HK-2 (cell line): Measurements from ENCODE around the gene GPRC5C.
A peak's percentile ranks its signal among the peaks of the same experiment; 100 is the strongest.
"Not testable (repeated sequence)": the region's sequence is repeated elsewhere in the genome, so short reads cannot be mapped to it uniquely, and the experiment has no call there.

Experiments used
- DNase-seq: peaks from one replicate; pipeline ENCODE4 v3.0.0-alpha.2; 2018; ENCODE audit not compliant: unreplicated experiment

Gene GPRC5C

DNA sequence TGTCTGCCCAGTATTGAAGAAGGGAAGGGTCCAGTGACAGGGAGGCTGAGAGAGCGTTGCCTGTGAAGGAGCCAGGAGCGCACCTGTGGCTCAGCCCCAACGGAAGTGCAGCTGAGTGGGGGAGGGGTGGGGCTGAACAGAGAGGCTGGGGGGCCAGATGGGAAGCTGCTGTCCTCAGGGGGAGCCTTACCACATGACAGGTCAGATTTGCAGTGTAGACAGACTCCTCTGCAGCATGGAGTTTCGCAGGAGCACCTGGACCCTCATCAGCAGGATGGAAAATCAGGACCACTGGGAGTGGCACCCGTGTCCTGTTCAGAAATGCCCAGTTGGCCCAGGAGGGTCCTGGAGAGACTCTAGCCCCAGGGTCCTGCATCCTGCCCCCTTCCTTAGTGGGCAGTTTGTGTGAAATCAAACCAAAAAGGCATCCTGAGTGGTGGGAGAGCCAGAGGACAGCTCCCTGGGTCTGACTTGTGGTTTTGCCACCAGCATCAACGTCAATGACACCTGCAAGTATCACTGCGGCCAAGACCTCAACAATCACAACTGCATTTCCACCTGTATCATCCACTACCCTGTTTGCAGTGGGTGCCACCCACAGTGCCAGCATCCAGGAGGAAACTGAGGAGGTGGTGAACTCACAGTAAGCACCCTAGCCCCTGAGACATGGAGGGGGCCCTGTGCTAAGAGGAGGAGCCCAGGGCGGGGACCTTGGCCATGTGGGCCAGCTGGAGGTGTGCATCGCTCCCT, 42.3 kb downstream of the GPRC5C start:
- no peak for DNase-seq

DNA sequence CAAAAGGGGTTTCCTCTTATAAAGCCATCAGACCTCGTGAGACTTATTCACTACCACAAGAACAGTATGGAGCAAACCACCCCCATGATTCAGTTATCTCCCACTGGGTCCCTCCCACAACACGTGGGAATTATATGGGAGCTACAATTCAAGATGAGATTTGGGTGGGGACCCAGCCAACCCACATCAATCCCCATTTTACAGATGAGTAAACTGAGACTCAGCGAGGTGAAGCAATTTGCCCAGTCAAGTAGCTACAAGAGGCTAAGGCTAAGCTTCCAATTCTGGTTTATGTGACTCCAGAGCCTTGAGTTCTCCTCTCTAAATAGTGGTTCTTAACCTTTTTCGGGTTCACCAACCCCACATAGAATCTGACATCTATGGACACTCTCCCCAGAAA, 43.3 kb downstream of the GPRC5C start:
- no peak for DNase-seq

DNA sequence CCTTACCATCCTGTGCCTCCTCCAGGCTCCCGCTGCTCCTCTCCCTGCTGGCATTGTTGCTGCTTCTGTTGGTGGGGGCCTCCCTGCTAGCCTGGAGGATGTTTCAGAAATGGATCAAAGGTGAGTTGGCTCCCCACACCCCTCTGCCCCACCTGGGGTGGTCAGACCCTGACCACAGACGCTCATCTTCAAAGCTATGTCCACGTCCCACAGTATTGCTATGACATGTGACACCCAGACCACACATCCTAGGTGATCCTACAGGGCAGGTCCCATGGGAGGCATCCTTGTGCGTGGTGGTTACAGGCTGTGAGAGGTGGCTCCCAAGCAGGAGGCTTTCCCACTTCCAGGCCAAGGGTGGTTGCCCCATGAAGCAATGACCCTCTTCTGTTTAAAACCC, 45.5 kb downstream of the GPRC5C start:
- no peak for DNase-seq

DNA sequence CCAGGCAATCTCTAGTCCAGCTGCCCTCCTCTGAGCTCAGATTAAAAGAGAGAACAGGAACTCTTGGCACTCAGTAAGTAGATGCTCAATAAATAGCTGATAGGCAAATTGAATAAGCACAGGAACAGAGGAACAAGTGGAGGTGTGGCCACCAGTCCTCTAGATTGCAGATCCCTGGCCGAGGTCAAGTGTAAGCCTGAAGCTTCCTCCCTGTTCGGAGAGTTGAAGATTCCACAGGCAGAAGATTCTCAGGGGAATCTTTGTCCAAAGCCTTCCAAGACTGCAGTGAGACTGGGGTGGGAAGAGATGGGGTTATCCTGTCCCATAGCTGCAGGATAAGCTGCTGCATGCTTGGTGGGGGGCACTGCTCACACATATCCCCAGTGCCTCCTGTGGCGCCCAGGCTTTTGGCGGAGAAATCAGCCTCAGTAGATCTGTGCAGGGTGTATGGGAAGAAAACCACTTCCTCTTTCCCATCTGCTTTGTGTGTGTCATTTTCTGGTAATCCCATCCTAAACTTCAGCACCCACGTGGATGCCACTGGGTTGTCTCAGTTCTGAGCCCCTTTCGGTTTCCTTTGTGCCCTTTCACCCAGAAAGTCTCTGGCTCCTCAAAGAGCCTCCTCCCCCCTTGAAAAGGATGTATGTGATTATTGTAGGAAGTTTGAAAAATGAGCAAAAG, 46.7 kb downstream of the GPRC5C start:
- DNase-seq = no peak

DNA sequence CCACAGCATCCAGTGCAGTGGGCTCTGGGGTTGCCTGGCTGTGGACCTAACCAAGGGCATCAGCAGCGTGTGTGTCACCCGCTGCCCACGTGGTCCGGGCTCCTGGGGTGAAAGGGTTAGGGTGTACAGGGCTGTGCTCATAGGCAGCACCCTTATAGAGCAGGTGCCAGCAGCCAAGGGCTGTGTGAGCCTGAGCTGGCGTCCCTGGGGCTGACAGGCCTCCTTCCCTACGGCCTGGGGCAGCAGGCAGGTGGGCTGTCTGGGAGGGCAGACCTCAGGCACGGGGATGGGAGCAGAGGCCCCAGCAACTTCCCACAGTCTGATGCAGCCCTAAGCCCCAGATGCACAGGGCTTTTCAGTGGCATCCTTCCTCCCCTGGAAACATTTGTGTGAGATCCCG, 48.4 kb downstream of the GPRC5C start:
- no peak for DNase-seq

DNA sequence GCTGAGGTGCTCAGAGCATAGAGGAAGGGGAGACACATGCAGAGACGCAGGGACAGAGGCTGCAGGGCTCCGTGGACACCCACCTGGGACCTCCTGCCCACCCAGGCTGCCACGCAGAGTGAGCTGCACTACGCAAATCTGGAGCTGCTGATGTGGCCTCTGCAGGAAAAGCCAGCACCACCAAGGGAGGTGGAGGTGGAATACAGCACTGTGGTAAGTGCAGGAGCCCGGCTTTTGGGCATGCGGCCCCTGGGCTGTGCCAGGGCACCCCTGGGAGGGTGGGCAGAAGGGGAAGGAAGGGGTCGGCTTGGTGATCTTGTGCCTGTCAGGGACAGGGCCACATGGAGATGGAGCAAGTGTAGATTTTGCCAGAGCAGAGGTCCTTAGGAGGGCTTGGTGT, 49.7 kb downstream of the GPRC5C start:
- no peak for DNase-seq

DNA sequence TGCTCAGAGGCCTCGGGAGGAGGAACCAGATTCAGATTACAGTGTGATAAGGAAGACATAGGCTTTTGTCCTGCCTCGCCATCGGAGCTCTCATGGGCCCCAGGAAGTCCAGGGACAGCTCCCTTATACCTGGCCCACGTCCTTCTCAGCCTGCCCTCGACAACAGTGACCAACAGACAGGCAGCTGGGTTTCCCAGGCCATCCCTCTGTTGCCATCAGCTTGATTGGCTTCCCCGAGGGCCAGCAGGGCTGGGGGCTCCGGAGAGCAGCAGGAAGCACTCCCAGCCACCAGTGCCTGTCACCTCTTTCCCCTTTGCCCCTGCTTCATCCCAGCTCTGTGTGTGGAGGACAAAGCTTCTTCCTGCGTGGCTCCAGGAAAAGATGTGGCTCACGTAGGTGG, 52.2 kb downstream of the GPRC5C start:
- DNase-seq = no peak

DNA sequence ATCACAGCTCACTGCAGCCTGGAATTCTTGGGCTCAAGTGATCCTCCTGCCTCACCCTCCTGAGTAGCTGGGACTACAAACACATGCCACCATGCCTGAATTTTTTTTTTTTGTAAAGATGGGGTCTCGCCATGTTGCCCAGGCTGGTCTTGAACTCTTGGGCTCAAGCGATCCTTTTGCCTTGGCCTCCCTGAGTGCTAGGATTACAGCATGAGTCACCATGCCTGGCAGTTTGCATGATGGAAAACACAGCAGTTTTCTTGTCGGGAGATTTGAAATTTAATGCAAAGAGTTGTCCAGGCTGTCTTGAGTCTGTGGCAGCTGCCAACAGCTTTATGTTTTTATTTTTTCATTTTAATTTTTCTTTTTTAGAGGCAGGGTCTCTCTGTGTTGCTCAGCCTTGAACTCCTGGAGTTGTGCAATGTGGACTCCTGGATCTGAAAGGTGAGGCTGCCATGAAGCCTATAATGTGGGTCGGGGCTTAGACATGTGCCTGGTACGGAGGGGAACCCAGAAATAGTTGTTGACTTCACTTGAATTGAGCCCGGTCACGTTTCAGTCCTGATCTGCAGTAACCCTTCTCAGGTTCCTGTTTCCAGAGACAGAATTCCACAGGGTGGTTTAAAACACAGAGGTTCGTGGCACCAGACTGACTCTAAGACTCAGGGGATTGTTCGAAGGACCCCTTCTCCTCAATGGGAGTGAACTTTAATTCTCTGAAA, 53.3 kb downstream of the GPRC5C start:
- no peak for DNase-seq

DNA sequence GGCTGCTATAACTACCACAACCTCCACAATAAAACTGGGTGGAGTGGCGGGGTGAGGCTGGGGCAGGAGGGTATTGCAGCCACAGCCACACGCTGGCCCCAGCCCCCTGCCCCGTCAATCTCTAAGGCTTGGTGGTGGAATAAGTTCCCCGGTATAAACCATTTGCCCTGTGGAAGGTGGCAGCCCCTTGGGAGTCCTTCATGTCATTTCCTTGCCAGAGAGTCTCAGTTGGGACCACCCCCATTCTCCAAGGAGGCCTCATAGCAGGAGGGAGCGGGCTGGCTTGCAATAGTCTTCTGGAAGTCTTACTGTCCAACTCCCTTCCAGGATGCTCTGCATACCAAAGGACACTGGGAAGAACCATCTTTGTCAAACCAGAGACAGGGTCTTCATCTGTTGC, 54.0 kb downstream of the GPRC5C start:
- DNase-seq = no peak

DNA sequence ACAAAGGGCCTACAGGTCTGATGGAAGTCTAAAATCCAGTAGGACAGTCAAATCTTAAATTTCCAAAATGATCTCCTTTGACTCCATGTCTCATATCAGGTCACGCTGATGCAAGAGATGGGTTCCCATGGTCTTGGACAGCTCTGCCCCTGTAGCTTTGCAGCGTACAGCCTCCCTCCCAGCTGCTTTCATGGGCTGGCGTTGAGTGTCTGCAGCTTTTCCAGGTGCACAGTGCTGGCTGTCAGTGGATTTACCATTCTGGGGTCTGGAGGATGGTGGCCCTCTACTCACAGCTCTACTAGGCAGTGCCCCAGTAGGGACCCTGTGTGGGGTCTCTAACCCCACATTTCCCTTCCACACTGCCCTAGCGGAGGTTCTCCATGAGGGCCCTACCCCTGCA, 56.4 kb downstream of the GPRC5C start:
- not testable (repeated sequence) for DNase-seq

DNA sequence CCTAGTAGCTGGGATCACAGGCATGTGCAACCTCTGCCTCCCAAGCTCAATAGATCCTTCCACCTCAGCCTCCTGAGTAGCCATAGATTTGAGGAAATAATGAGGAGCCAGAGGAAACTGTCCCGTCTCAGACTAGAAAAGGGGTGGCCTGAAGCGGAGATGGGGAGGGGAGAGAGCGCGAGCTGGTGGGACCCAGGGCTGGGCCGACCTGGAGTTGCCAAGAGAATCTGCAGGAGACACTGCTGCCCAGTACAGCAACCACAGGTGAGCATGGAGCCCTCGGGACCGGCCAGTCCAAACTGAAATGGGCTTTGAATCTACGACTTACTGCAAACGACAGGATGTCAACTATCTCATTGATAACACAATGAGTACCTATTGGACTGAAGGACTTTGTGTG, 58.8 kb downstream of the GPRC5C start:
- no peak for DNase-seq

DNA sequence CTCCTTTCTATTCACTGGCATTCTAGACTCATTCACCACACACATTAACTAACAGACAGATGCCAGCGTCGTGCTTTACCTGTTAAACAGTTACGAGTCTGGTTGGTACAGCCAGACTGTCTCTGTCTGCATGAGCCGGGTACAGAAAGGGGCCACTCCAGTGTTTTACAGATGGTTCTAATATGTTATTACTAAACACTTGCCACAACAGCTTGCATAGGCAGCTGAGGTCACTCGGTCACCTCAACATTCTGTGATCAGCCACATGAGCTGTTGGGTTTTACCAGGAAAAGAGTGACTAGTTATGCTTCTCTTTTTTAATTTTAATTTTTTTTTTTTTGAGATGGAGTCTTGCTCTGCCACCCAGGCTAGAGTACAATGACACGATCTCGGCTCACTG, 59.7 kb downstream of the GPRC5C start:
- DNase-seq = no peak

DNA sequence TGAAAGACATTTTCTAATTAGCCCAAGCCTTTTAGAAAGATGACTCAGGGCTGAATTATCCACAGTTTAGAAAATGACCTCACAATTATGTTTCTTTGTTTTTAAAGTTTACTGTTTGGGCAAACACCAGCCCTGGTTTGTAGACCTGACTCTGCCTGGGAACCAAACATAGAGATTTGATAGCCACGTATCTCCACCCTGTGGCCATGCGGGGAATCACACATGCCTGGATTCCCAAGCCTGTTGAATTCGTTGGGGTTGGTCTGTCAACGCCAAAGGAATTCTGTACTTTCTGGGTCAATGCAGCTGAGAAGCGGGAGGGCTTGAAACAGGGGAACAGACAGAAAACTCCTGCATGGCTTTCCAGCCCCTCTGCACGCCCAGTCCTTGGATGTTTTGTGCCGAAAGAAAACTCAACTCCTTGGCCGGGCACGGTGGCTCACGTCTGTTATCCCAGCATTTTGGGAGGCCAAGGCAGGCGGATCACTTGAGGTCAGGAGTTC, 61.5 kb downstream of the GPRC5C start:
- DNase-seq = peak; percentile 54
